HG02973 (cell line): ENCODE results near the gene DGKE.

ENCODE experiments used
- ATAC-seq: cut with Tn5 transposase; IDR thresholded peaks from one replicate; pipeline ENCODE4 v1.9.1; 2021; ENCODE audit warnings: moderate library complexity; ENCODE audit not compliant: unreplicated experiment

The DGKE gene

GRCh38 chr17:56833809-56834379, at the start of gene DGKE, which contains the start of gene C17orf67:
Gene DGKE (plus strand): TSS chr17:56834151. CDS start chr17:56834796, 645 bp downstream.
Gene C17orf67 (minus strand): TSS chr17:56833920. CDS start chr17:56815810, 18,110 bp downstream.
- peak; percentile 71 for ATAC-seq

- ATAC-seq = no peak
Measured at GRCh38 chr17:56785405-56785804, 48.5 kb upstream of the DGKE start.

DNA sequence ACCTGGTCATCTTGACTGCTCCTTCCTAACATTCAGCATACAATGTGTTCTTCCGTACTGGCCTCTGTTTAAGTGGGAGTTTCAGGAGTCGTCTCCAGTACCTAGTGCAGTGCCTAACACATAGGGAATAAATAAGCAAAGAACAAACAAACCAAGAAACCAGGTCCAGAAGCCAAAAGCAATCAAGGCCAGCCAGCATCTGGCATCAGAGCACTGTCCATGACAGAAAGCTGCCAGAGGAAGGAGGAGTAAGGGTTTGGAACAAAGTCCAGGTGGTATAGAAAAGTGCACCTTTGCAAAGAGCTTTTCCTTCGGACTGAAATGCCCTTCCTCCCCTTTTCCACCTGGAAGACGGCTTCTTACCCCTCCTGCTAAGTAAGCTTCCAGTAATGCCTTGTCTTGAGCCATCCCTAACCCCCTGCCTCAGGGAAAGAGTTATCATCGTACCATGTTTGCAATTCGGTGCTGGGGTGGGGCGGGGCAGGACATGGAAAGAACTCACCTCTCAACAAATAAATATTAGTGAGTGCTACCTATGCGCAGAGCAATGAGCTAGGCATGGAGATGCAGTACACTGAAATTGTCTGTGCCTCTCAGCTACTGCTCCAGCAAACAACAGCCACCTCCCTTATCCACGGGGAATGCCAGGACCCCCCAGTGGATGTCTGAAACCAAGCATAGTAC, 47.8 kb upstream of the DGKE start:
- ATAC-seq = no peak

- peak; percentile 79 for ATAC-seq
Measured at GRCh38 chr17:56786989-56787482, 46.9 kb upstream of the DGKE start.

- ATAC-seq = no peak
Measured at GRCh38 chr17:56792267-56792666, 41.7 kb upstream of the DGKE start.

DNA sequence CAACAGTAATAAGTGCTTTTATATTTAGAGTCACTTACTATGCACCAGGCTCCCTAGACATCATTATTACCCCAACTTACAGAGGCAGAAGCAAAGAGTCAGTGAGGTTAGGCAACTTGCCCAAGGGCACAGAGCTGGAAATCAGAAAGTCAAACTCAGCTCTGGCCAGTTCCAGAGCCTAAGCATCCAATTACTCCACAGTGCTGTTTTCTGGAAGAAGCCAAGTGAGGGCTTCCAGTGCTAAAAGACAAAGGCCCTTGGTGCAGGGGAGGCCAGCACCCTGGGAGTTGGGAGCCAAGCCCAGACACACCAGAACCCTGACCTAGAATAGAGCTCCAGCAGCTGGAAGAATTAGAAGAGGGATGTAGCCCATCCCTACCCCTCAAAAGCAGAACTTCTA, 40.4 kb upstream of the DGKE start:
- no peak for ATAC-seq

DNA sequence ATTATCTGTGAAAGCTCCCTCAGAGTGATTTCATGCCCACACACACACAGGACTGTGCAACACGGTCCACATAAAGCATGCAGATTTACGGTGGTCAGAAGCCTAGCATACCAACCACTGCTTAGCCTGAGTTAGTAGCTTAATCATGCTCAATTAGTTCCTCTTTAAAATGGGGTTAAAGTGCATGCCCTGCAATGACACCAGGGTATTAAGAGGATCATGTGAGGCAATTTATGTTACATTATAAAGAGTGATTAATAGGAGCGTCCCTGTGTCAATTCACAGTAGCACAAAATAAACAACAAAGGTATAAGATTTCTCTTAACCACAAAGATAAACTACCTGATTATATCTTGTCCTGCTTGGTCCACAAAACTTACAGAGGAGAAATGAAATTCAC, 40.0 kb upstream of the DGKE start:
- no peak for ATAC-seq

- ATAC-seq = no peak
Measured at GRCh38 chr17:56795221-56795865, 38.6 kb upstream of the DGKE start.

DNA sequence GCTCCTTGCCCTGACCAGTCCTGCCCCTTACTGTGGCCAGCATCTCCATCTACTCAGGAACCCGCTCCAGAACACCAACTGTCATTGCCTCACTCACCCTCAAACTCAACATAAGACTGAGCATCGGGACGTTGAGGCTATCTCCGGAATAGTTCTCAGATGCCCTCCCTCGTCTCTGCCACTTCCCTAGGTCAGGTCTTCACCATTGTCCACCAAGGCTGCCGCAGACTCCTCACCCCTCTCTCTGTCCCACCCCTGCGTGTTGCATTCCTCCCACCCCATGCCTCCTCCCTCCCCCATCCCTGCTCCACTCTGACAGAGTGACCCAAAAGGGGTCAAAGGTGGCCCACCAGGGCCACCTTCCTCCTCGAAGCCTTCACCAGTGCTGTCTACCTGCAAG, 37.4 kb upstream of the DGKE start:
- no peak for ATAC-seq

- ATAC-seq = no peak
Measured at GRCh38 chr17:56798916-56799315, 35.0 kb upstream of the DGKE start.

DNA sequence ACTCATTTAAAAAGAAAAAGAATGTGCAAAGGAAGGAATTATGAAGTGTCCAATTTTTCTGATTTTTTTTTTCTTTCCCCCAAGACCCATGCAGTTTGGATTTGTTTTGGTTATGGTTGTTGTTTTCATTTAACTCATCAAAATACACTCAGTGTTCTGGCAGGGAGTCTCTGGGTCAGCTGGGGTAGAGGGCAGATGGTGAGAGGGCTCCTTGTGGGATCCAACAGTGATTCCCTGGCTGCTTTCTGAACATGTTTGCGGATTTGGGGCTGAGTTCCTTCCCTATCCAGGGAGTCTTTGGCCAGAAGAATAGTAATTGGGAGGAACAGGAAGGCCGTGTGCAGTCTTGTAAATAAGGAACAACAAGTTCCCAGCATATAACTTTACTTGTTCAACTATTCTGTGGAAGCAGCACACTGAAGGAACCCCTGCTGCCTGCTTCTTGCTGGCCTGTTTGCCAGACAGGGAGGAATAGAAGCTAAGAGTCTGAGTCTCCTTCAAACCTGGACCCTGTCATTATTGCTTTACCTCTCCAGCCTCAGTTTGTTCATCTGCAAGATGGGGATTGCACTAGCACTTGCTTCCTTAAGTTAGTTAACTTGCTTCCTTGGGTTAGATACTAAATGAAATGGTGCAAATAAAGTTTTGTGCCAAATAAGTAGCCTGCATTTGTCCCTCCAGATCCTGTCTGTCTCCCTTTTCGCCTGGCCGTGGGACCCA, 32.3 kb upstream of the DGKE start:
- no peak for ATAC-seq

- ATAC-seq = no peak
Measured at GRCh38 chr17:56803071-56803470, 30.9 kb upstream of the DGKE start.

DNA sequence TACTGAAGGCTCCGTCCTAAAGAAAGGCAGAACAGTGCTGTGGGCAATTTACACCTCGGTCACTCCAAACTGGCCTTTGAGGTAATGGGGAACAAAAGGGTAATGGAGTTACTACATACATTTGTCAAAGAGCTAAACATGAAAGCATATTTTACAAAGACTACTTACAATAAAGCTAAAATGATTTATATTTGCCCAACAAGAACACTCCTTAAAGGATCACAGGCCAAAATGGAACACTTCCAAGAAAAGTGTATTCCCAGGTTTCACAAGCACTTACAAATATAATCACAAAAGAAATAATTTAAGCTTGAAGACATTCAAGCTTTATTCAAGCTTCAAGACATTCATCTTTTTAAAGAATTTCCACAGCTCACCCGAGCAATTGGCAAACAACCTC, 29.5 kb upstream of the DGKE start:
- ATAC-seq = no peak

DNA sequence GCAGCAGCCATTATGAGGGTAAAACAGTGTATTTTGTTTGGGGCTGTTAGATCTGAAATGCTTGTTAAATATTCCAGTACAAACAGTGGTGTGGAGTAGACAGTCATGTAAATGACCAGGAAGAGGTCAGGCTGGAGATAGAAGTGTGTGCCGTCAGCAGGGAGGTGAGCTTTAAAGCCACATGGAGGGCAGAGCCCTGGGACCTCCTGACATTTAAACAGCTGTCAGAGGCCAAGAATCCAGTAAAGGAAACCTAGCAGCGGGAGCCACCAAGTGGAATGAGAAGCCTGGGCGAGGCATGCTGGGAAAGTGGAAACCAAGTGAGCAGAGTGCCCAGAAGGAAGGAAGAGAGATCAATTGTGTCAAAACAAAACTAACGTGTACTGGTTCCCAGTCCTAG, 27.0 kb upstream of the DGKE start:
- ATAC-seq = no peak

- ATAC-seq = no peak
Measured at GRCh38 chr17:56807723-56808122, 26.2 kb upstream of the DGKE start.

DNA sequence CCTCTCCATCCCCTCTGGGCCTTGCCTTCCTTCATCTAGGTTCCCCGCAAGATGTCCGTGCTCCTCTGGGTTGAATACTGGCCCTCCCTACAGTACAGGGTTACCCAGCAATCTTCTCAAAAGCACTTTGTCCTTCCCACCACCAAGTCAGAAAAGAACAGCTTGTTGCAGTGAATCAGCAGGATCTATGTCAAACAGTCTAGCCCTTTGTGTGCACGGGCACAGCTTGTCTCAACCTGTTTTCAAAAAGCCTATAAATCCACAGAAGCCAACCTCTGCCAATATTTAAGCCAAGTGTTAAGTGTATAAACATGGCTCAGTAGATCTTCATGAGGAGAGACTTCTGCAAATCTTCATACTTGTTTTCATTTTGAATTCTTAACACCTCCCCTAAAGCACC, 25.4 kb upstream of the DGKE start:
- ATAC-seq = no peak

- no peak for ATAC-seq
Measured at GRCh38 chr17:56809106-56809819, 24.7 kb upstream of the DGKE start.

GRCh38 chr17:56809820-56810179, 24.2 kb upstream of the DGKE start:
- no peak for ATAC-seq

- ATAC-seq = no peak
Measured at GRCh38 chr17:56810343-56810742, 23.6 kb upstream of the DGKE start.

GRCh38 chr17:56810891-56811775, 22.8 kb upstream of the DGKE start:
- no peak for ATAC-seq
